ENCODE measurements around the gene DCC.

DNA sequence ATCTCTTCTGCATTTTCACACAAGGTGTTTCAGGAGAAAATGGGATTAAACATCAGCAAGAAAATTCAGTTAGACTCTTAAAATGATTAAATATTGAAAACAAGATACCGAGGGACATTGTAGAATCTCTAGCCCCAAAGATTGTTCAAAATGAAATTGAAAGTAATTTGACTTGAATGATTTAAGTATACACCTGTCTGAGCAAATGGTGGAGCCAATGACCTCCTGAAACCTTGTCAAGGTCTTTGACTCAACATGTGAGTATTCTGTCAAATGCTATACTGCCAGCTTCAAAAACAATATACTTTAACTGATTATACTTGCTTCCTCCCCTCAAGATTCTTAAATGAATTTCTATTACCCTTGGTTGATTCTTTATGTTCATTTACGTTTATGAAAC is 411.0 kb downstream of the DCC start:
- TF ChIP-seq, protein P1, sequence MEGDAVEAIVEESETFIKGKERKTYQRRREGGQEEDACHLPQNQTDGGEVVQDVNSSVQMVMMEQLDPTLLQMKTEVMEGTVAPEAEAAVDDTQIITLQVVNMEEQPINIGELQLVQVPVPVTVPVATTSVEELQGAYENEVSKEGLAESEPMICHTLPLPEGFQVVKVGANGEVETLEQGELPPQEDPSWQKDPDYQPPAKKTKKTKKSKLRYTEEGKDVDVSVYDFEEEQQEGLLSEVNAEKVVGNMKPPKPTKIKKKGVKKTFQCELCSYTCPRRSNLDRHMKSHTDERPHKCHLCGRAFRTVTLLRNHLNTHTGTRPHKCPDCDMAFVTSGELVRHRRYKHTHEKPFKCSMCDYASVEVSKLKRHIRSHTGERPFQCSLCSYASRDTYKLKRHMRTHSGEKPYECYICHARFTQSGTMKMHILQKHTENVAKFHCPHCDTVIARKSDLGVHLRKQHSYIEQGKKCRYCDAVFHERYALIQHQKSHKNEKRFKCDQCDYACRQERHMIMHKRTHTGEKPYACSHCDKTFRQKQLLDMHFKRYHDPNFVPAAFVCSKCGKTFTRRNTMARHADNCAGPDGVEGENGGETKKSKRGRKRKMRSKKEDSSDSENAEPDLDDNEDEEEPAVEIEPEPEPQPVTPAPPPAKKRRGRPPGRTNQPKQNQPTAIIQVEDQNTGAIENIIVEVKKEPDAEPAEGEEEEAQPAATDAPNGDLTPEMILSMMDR (IDR thresholded peaks at IDR 0.05), result no peak
- TF ChIP-seq EP300 (IDR thresholded peaks at IDR 0.05) (no peak), POLR2AphosphoS5 (IDR thresholded peaks at IDR 0.05) (no peak), POLR2A (IDR thresholded peaks at IDR 0.05) (no peak)
